ENCODE data around the gene GFOD1. TPM values are rescaled to one million over a fixed set of nuclear protein-coding genes. Genes with fewer than 3 reads are reported as not detected.

The GFOD1 gene
- total RNA-seq, 2 experiments from 2014 or later: 22.6 to 35.0 TPM

- no peak for DNase-seq (ENCODE audit: low spot score)
- Histone ChIP-seq H4K20me1 (ENCODE audit: insufficient read depth, low read length) (no peaks in the 10 kb centered on the region), H3K4me2 (ENCODE audit: low read length) (no peak overlapping the region), H2AFZ (ENCODE audit: low read length) (no peak overlapping the region), H3K4me3 (ENCODE audit: low read depth, low read length, poor library complexity, severe bottlenecking) (no peak overlapping the region), H3K9me2 (ENCODE audit: insufficient read depth, low read length) (no peaks in the 10 kb centered on the region), H3K9me3 (ENCODE audit: low read length) (no peaks in the 10 kb centered on the region), H3K79me2 (ENCODE audit: insufficient read depth, low read depth, low read length) (peaks cover 8% of the 10 kb centered on the region; the same call in 1 of the 2 replicates), H3K27ac (ENCODE audit: low read depth, low read length, poor library complexity, severe bottlenecking) (no peak overlapping the region), H3K4me1 (ENCODE audit: insufficient read depth, low read length, poor library complexity, severe bottlenecking) (no peaks in the 10 kb centered on the region), H3K36me3 (ENCODE audit: insufficient read depth, low read length) (no peaks in the 10 kb centered on the region)
- intact Hi-C loops (cut with micrococcal nuclease; ENCODE audit: unreplicated experiment): no loop called here
- ChIA-PET CTCF (ENCODE audit: unreplicated experiment) (no interaction called here), POLR2A (interaction anchor here (2.2 kb wide), 1 partner anchor 14 kb away, joined by 6 read pairs; no protein-coding TSS in a partner anchor)
- TF ChIP-seq EZH2phosphoT487 (IDR thresholded peaks at IDR 0.05; ENCODE audit: borderline replicate concordance, low read depth, low read length) (no peak), CTCF (conservative IDR thresholded peaks at IDR 0.05; ENCODE audit: low read length) (no peak)
- no TSS peak for BruUV-seq (replicated peaks)
Observed at GRCh38 chr6:13441778-13442177, 45.6 kb downstream of the GFOD1 start.

- no peak overlapping the region for H3K27ac ChIP-seq (ENCODE audit: low read depth, low read length, poor library complexity, severe bottlenecking)
- H3K36me3 ChIP-seq (ENCODE audit: insufficient read depth, low read length): 0 out of 2 replicates have a peak, but pooled peaks cover 6% of the 10 kb centered on the region
- H2AFZ ChIP-seq (ENCODE audit: low read length): no peak overlapping the region
- H3K9me3 ChIP-seq (ENCODE audit: low read length): no peaks in the 10 kb centered on the region
- BruUV-seq (replicated peaks): no TSS peak
- no peak for DNase-seq (ENCODE audit: low spot score)
- H3K9me2 ChIP-seq (ENCODE audit: insufficient read depth, low read length): no peaks in the 10 kb centered on the region
- no peaks in the 10 kb centered on the region for H4K20me1 ChIP-seq (ENCODE audit: insufficient read depth, low read length)
- H3K4me3 ChIP-seq (ENCODE audit: low read depth, low read length, poor library complexity, severe bottlenecking): no peak overlapping the region
- peaks cover 13% of the 10 kb centered on the region; the same call in 1 of the 2 replicates for H3K79me2 ChIP-seq (ENCODE audit: insufficient read depth, low read depth, low read length)
- TF ChIP-seq CTCF (conservative IDR thresholded peaks at IDR 0.05; ENCODE audit: low read length): no peak
- TF ChIP-seq EZH2phosphoT487 (IDR thresholded peaks at IDR 0.05; ENCODE audit: borderline replicate concordance, low read depth, low read length): no peak
- intact Hi-C loops (cut with micrococcal nuclease; ENCODE audit: unreplicated experiment): no loop called here
- no peak overlapping the region for H3K4me2 ChIP-seq (ENCODE audit: low read length)
- ChIA-PET POLR2A (interaction anchor here (0.6 to 1.7 kb wide), 5 partner anchors 16 to 249 kb away, joined by 3 to 8 read pairs (median 4); no protein-coding TSS in a partner anchor), CTCF (ENCODE audit: unreplicated experiment) (no interaction called here)
- no peaks in the 10 kb centered on the region for H3K4me1 ChIP-seq (ENCODE audit: insufficient read depth, low read length, poor library complexity, severe bottlenecking)
Observed at GRCh38 chr6:13439644-13440043, 47.8 kb downstream of the GFOD1 start.

GRCh38 chr6:13438126-13438525 is 49.3 kb downstream of the GFOD1 start:
- no peak overlapping the region for H3K4me3 ChIP-seq (ENCODE audit: low read depth, low read length, poor library complexity, severe bottlenecking)
- ChIA-PET POLR2A (no interaction called here), CTCF (ENCODE audit: unreplicated experiment) (no interaction called here)
- no peak overlapping the region for H2AFZ ChIP-seq (ENCODE audit: low read length)
- H3K4me1 ChIP-seq (ENCODE audit: insufficient read depth, low read length, poor library complexity, severe bottlenecking): peaks cover 8% of the 10 kb centered on the region
- H3K9me2 ChIP-seq (ENCODE audit: insufficient read depth, low read length): no peaks in the 10 kb centered on the region
- H3K79me2 ChIP-seq (ENCODE audit: insufficient read depth, low read depth, low read length): peaks cover 13% of the 10 kb centered on the region; the same call in 1 of the 2 replicates
- peaks cover 16% of the 10 kb centered on the region for H3K36me3 ChIP-seq (ENCODE audit: insufficient read depth, low read length)
- intact Hi-C loops (cut with micrococcal nuclease; ENCODE audit: unreplicated experiment): no loop called here
- no peaks in the 10 kb centered on the region; the same call in 1 of the 2 replicates for H3K9me3 ChIP-seq (ENCODE audit: low read length)
- DNase-seq (ENCODE audit: low spot score): no peak
- no TSS peak for BruUV-seq (replicated peaks)
- H3K4me2 ChIP-seq (ENCODE audit: low read length): no peak overlapping the region
- H4K20me1 ChIP-seq (ENCODE audit: insufficient read depth, low read length): no peaks in the 10 kb centered on the region
- H3K27ac ChIP-seq (ENCODE audit: low read depth, low read length, poor library complexity, severe bottlenecking): no peak overlapping the region
- TF ChIP-seq EZH2phosphoT487 (IDR thresholded peaks at IDR 0.05; ENCODE audit: borderline replicate concordance, low read depth, low read length): no peak
- TF ChIP-seq CTCF (conservative IDR thresholded peaks at IDR 0.05; ENCODE audit: low read length): no peak

Measured in OCI-LY7 (cell line).